SHP77 treated with DMSO at 0.1 percent for 48 hours (cell line): ENCODE measurements around the gene ARHGAP42.
"Not testable (repeated sequence)": the region's sequence is repeated elsewhere in the genome, so short reads cannot be mapped to it uniquely, and the experiment has no call there.

Experiments
- DNase-seq: peaks from one replicate; lab custom pipeline; 2025; lab: John Stamatoyannopoulos, UW

ARHGAP42 gene

GRCh38 chr11:100726680-100727079 is 39.6 kb downstream of the ARHGAP42 start:
- DNase-seq, result no peak

- DNase-seq, result no peak
Observed at GRCh38 chr11:100727410-100727809, 40.3 kb downstream of the ARHGAP42 start.

- DNase-seq, result no peak
Observed at GRCh38 chr11:100730266-100730665, 43.2 kb downstream of the ARHGAP42 start.

- DNase-seq, result no peak
Observed at GRCh38 chr11:100731471-100731870, 44.4 kb downstream of the ARHGAP42 start.

- DNase-seq, result no peak
Observed at GRCh38 chr11:100732949-100733348, 45.9 kb downstream of the ARHGAP42 start.

- DNase-seq, result no peak
Observed at GRCh38 chr11:100734743-100735527, 47.8 kb downstream of the ARHGAP42 start.

GRCh38 chr11:100735949-100736675 is 49.0 kb downstream of the ARHGAP42 start:
- DNase-seq, result no peak

- no peak for DNase-seq
Observed at GRCh38 chr11:100738701-100739270, 51.7 kb downstream of the ARHGAP42 start.

GRCh38 chr11:100739666-100740065 is 52.6 kb downstream of the ARHGAP42 start:
- DNase-seq, result no peak

- no peak for DNase-seq
Observed at GRCh38 chr11:100740440-100740839, 53.4 kb downstream of the ARHGAP42 start.

GRCh38 chr11:100741866-100742625 is 55.0 kb downstream of the ARHGAP42 start:
- no peak for DNase-seq

GRCh38 chr11:100746448-100746847 is 59.4 kb downstream of the ARHGAP42 start:
- DNase-seq, result no peak

GRCh38 chr11:100748153-100748552 is 61.1 kb downstream of the ARHGAP42 start:
- no peak for DNase-seq

- not testable (repeated sequence) for DNase-seq
Observed at GRCh38 chr11:100749887-100750565, 62.9 kb downstream of the ARHGAP42 start.

GRCh38 chr11:100750566-100750891 is 63.4 kb downstream of the ARHGAP42 start:
- DNase-seq, result not testable (repeated sequence)

GRCh38 chr11:100752371-100753171 is 65.5 kb downstream of the ARHGAP42 start:
- DNase-seq, result peak; percentile 58

- peak; percentile 63 for DNase-seq
Observed at GRCh38 chr11:100753172-100753543, 66.1 kb downstream of the ARHGAP42 start.

- peak; percentile 63 for DNase-seq
Observed at GRCh38 chr11:100753571-100753970, 66.5 kb downstream of the ARHGAP42 start.

- DNase-seq, result no peak
Observed at GRCh38 chr11:100756559-100756958, 69.5 kb downstream of the ARHGAP42 start.

GRCh38 chr11:100757646-100758045 is 70.6 kb downstream of the ARHGAP42 start:
- DNase-seq, result no peak

GRCh38 chr11:100759106-100759505 is 72.0 kb downstream of the ARHGAP42 start:
- no peak for DNase-seq
